Left ventricle myocardium inferior (tissue), 1 donor: Measurements from ENCODE around the gene TAS1R2. TPM values are rescaled to one million over a fixed set of nuclear protein-coding genes. Genes with fewer than 3 reads are reported as not detected.

Source experiments
- DNase-seq: peaks from one replicate; pipeline ENCODE4 v3.0.0-alpha.2; 2020
- H3K27ac ChIP-seq: fragments of 200-600 bp; replicated peaks from 2 replicates; pipeline ENCODE4 v1.8.0; 2021
- H3K27me3 ChIP-seq: fragments of 200-600 bp; 2 replicates; pipeline ENCODE4 v1.8.0; 2021; ENCODE audit warnings: low read depth
- H3K36me3 ChIP-seq: fragments of 200-600 bp; 2 replicates; pipeline ENCODE4 v1.8.0; 2021
- H3K4me1 ChIP-seq: fragments of 200-600 bp; 2 replicates; pipeline ENCODE4 v1.8.0; 2021
- H3K4me3 ChIP-seq: fragments of 200-600 bp; 2 replicates; pipeline ENCODE4 v1.8.0; 2021; ENCODE audit warnings: mild to moderate bottlenecking, moderate library complexity
- H3K9me3 ChIP-seq: fragments of 200-600 bp; replicated peaks from 2 replicates; pipeline ENCODE4 v1.8.0; 2021
- intact Hi-C: fragments of 100-400 bp; cut with micrococcal nuclease; formaldehyde crosslinking; loops from one replicate; pipeline ENCODE4 v1.11.0; 2022
- total RNA-seq: library from RNA; stranded (reverse); fragmentation: NEBNext Ultra II Directional; extraction: Animal tissue kit (Norgen Biotek cat#: 25700); gene quantifications from one replicate; pipeline ENCODE4 v1.2.1, GENCODE V29; 2021
- TF ChIP-seq, protein P1 (sequence below): fragments of 200-600 bp; IDR thresholded peaks from 2 replicates; pipeline ENCODE4 v1.8.0; 2021; ENCODE audit warnings: antibody characterized with exemption, mild to moderate bottlenecking, borderline replicate concordance
- donor health status: DM: no; HTN: yes; CAD: no; lungs with severe emphysema.

TAS1R2 gene
- total RNA-seq, 1 donor from 2014 or later, result not detected

GRCh38 chr1:18861590-18861989 is 2.1 kb upstream of the TAS1R2 start:
- intact Hi-C loops, result no loop called here
- Histone ChIP-seq H3K27ac (no peak overlapping the region), H3K27me3 (peaks cover 38% of the 10 kb centered on the region), H3K4me3 (no peak overlapping the region), H3K36me3 (no peaks in the 10 kb centered on the region), H3K4me1 (no peaks in the 10 kb centered on the region), H3K9me3 (no peaks in the 10 kb centered on the region)
- TF ChIP-seq, protein P1, sequence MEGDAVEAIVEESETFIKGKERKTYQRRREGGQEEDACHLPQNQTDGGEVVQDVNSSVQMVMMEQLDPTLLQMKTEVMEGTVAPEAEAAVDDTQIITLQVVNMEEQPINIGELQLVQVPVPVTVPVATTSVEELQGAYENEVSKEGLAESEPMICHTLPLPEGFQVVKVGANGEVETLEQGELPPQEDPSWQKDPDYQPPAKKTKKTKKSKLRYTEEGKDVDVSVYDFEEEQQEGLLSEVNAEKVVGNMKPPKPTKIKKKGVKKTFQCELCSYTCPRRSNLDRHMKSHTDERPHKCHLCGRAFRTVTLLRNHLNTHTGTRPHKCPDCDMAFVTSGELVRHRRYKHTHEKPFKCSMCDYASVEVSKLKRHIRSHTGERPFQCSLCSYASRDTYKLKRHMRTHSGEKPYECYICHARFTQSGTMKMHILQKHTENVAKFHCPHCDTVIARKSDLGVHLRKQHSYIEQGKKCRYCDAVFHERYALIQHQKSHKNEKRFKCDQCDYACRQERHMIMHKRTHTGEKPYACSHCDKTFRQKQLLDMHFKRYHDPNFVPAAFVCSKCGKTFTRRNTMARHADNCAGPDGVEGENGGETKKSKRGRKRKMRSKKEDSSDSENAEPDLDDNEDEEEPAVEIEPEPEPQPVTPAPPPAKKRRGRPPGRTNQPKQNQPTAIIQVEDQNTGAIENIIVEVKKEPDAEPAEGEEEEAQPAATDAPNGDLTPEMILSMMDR, result no peak
- no peak for DNase-seq

DNA sequence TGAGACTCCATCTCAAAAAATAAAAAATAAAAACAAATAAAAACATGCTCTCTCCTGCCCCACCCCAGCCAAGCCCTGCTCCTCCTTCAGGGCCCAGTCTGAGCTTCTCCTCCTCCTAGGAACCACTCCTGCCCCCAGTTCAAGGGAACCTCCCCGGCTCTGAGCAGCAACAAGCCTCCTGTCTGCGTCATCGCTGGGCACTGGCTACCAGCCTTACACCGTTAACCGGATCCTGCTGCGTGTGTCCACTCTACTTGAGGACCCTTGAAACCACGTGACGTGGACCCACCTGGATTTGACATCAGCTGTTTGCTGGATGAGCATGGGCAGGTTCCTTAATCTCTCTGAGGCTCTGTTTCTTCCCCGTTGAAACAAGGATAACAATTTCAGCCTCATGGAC is 1.6 kb upstream of the TAS1R2 start:
- TF ChIP-seq, protein P1, result no peak
- peaks cover 40% of the 10 kb centered on the region for H3K27me3 ChIP-seq
- intact Hi-C loops, result no loop called here
- no peaks in the 10 kb centered on the region for H3K9me3 ChIP-seq
- no peaks in the 10 kb centered on the region for H3K4me1 ChIP-seq
- H3K4me3 ChIP-seq, result no peak overlapping the region
- DNase-seq, result no peak
- H3K36me3 ChIP-seq, result no peaks in the 10 kb centered on the region
- no peak overlapping the region for H3K27ac ChIP-seq

DNA sequence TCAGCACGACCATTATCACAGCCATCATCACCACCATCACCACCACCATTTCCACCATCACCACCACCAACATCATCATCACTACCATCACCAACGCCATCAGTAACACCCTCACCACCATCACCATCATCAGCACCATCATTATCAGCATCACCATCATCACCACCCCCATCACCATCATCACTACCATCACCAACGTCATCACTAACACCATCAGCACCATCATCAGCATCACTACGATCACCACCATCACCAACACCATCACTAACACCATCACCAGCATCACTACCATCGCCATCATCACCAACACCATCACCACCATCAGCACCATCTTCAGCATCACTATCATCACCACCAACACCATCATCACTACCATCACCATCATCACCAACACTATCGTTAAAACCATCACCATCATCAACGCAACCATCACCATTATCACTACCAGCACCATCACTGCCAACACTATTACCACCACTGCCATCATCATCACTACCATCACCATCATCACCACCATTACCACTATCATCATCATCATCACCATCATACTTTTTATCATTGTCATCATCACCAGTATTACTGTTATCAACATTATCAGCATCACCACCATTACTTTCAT is 1.3 kb downstream of the TAS1R2 start:
- Histone ChIP-seq H3K27me3 (peaks cover 39% of the 10 kb centered on the region), H3K4me1 (no peaks in the 10 kb centered on the region), H3K4me3 (no peak overlapping the region), H3K27ac (no peak overlapping the region), H3K36me3 (no peaks in the 10 kb centered on the region), H3K9me3 (no peaks in the 10 kb centered on the region)
- intact Hi-C loops, result no loop called here
- TF ChIP-seq, protein P1, result no peak
- no peak for DNase-seq

GRCh38 chr1:18856435-18856834 is 3.0 kb downstream of the TAS1R2 start:
- intact Hi-C loops, result no loop called here
- Histone ChIP-seq H3K4me1 (no peaks in the 10 kb centered on the region), H3K36me3 (no peaks in the 10 kb centered on the region), H3K9me3 (no peaks in the 10 kb centered on the region), H3K27ac (no peak overlapping the region), H3K27me3 (peaks cover 57% of the 10 kb centered on the region), H3K4me3 (no peak overlapping the region)
- TF ChIP-seq, protein P1, result no peak
- no peak for DNase-seq

DNA sequence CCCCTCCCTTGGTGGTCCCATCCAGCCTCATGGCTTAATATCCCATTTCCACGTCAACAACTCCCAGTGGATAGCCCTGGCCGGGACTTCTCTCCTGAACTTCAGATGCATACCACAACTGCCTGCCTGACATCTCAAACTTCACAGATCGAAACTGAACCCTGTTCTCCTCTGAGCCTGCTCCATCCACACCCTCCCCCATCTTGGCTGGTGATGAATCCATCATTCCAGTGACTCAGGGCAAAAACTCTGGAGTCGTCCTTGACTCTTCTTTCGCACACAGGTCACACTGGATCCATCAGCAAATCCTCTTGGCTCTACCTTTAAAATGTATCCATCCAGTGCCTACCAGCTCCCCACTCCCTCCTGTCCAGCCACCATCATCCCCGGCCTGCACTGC is 3.9 kb downstream of the TAS1R2 start:
- H3K27me3 ChIP-seq, result peaks cover 65% of the 10 kb centered on the region
- H3K4me1 ChIP-seq, result no peaks in the 10 kb centered on the region
- TF ChIP-seq, protein P1, result no peak
- H3K36me3 ChIP-seq, result no peaks in the 10 kb centered on the region
- H3K4me3 ChIP-seq, result no peak overlapping the region
- intact Hi-C loops, result no loop called here
- no peak overlapping the region for H3K27ac ChIP-seq
- DNase-seq, result no peak
- no peaks in the 10 kb centered on the region for H3K9me3 ChIP-seq
